IMR-90 (cell line): ENCODE results near the gene SHISA2.
"Not testable (repeated sequence)": the region's sequence is repeated elsewhere in the genome, so short reads cannot be mapped to it uniquely, and the experiment has no call there.

Experiments used
- BHLHE40 ChIP-seq: fragments of 150-350 bp; IDR thresholded peaks from 2 replicates; pipeline ENCODE4 v1.6.1; 2016; ENCODE audit warnings: mild to moderate bottlenecking, low read depth, low read length
- POLR2A ChIP-seq: IDR thresholded peaks from 2 replicates; pipeline ENCODE4 v1.6.1; 2012; ENCODE audit warnings: mild to moderate bottlenecking, low read depth, low read length
- TF ChIP-seq, protein P1 (sequence below): conservative IDR thresholded peaks from 2 replicates; pipeline ENCODE4 v1.5.1; 2012; ENCODE audit warnings: mild to moderate bottlenecking, low read depth, low read length, improper control_type of control experiment

GRCh38 chr13:26069642-26070041 lies 17.8 kb upstream of the SHISA2 start:
- TF ChIP-seq, protein P1, sequence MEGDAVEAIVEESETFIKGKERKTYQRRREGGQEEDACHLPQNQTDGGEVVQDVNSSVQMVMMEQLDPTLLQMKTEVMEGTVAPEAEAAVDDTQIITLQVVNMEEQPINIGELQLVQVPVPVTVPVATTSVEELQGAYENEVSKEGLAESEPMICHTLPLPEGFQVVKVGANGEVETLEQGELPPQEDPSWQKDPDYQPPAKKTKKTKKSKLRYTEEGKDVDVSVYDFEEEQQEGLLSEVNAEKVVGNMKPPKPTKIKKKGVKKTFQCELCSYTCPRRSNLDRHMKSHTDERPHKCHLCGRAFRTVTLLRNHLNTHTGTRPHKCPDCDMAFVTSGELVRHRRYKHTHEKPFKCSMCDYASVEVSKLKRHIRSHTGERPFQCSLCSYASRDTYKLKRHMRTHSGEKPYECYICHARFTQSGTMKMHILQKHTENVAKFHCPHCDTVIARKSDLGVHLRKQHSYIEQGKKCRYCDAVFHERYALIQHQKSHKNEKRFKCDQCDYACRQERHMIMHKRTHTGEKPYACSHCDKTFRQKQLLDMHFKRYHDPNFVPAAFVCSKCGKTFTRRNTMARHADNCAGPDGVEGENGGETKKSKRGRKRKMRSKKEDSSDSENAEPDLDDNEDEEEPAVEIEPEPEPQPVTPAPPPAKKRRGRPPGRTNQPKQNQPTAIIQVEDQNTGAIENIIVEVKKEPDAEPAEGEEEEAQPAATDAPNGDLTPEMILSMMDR, result not testable (repeated sequence)
- not testable (repeated sequence) for TF ChIP-seq BHLHE40, POLR2A
